IPS-18a (cell line): ENCODE results near the gene MIS12.

Experiments
- H3K27ac ChIP-seq: one replicate; pipeline ENCODE4 v1.5.1; 2013; ENCODE audit warnings: low read length
- H3K27me3 ChIP-seq: one replicate; pipeline ENCODE4 v1.6.1; 2013; ENCODE audit warnings: mild to moderate bottlenecking, low read length; ENCODE audit not compliant: control insufficient read depth, insufficient read depth
- H3K36me3 ChIP-seq: one replicate; pipeline ENCODE4 v1.6.1; 2013; ENCODE audit warnings: low read depth, low read length; ENCODE audit not compliant: control insufficient read depth
- H3K4me1 ChIP-seq: one replicate; pipeline ENCODE4 v1.6.1; 2013; ENCODE audit warnings: low read depth, low read length; ENCODE audit not compliant: control insufficient read depth
- H3K4me3 ChIP-seq: one replicate; pipeline ENCODE4 v1.5.1; 2013; ENCODE audit warnings: low read length
- H3K9ac ChIP-seq: one replicate; pipeline ENCODE4 v1.6.1; 2013; ENCODE audit warnings: mild to moderate bottlenecking, low read length, moderate library complexity
- H3K9me3 ChIP-seq: one replicate; pipeline ENCODE4 v1.6.1; 2013; ENCODE audit warnings: low read depth, low read length; ENCODE audit not compliant: control insufficient read depth

MIS12 gene

DNA sequence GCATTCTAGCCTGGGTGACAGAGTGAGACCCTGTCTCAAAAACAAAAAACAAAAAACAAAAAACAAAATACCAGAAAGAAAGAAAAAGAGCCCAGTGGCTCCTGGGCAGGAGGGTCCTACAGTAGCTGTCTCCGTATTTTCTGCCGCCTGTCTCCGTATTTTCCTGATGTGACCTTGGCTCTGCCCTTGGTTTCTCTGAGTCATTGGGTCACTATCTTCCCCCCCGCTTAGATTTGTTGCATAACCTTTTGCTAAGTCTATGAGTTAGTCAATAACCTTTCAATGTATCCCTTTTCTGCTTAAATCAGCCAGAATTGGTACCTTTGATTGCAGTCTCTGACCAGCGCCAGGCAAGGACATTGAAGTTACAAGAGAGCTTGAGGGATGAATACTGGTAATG is 36.9 kb downstream of the MIS12 start:
- no peak overlapping the region for H3K27ac ChIP-seq
- no peaks in the 10 kb centered on the region for H3K36me3 ChIP-seq
- H3K27me3 ChIP-seq, result no peaks in the 10 kb centered on the region
- no peak overlapping the region for H3K4me3 ChIP-seq
- H3K9me3 ChIP-seq, result no peaks in the 10 kb centered on the region
- no peaks in the 10 kb centered on the region for H3K4me1 ChIP-seq
- H3K9ac ChIP-seq, result no peak overlapping the region

DNA sequence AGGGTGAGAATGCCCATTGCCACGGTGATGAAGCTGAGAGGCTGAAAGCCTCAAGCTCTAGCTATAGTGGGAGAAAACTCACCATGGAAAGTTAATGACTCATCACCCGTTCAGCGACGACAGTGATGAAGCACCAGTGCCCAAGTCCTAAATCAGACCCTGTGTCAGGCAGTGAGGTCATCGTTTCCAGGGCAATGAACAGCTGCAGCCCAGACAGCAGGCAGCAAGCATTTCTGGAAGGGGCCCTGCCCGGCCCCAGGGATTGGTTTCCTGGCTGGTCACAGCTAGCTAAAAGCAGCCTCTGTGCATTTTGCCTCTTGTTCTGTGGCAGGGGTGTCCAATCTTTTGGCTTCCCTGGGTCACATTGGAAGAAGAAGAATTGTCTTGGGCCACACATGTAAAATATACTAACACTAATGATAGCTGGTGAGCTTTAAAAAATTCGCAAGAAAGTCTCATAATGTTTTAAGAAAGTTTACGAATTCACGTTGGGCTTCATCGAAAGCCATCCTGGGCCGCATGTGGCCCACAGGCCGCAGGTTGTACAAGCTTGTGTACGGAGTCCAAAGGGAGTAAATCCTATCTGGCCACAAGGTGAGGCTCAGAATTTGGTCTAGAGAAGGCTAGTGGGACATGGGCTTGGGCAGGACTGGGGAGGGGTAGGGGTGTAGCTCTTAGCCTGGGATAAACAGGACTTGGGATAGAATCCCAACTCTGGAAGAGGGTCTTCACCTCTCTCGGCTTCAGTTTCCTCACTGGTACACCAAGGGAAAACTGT is 40.6 kb downstream of the MIS12 start:
- H3K36me3 ChIP-seq, result no peaks in the 10 kb centered on the region
- no peak overlapping the region for H3K27ac ChIP-seq
- H3K4me3 ChIP-seq, result no peak overlapping the region
- no peaks in the 10 kb centered on the region for H3K9me3 ChIP-seq
- H3K9ac ChIP-seq, result no peak overlapping the region
- no peaks in the 10 kb centered on the region for H3K4me1 ChIP-seq
- H3K27me3 ChIP-seq, result no peaks in the 10 kb centered on the region

DNA sequence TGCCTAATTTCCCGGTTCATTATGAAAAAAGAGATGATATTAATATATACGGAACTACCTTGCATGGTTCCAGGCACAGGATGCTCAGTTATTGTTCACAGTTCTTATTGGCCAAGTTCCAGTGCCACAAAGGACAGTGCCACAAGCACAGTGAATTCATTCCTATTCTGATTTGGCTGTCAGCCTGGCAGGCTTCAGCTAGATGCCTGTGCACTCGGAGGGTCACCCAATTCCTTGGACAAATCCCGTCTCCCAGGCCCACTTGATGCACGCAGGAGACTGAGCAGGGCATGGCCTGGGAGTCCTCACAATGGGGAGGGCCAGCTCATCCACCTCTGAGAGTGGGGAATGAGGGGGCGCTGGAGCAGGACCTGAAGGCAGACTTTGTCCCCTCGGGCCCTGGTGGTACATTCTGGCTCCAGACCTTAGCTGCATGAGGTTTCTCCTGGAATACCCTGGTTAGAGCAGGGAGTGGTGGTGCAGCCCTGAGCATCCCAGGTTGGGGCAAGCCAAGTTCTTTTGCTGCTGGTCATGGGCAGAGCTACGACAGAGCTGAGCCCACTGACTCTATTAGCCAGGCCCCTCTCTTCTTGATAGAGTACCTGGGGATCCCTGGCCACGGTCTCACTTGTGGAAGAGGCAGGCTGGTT is 41.4 kb downstream of the MIS12 start:
- Histone ChIP-seq H3K27ac (no peak overlapping the region), H3K4me1 (no peaks in the 10 kb centered on the region), H3K9me3 (no peaks in the 10 kb centered on the region), H3K36me3 (no peaks in the 10 kb centered on the region), H3K27me3 (no peaks in the 10 kb centered on the region), H3K9ac (no peak overlapping the region), H3K4me3 (no peak overlapping the region)

DNA sequence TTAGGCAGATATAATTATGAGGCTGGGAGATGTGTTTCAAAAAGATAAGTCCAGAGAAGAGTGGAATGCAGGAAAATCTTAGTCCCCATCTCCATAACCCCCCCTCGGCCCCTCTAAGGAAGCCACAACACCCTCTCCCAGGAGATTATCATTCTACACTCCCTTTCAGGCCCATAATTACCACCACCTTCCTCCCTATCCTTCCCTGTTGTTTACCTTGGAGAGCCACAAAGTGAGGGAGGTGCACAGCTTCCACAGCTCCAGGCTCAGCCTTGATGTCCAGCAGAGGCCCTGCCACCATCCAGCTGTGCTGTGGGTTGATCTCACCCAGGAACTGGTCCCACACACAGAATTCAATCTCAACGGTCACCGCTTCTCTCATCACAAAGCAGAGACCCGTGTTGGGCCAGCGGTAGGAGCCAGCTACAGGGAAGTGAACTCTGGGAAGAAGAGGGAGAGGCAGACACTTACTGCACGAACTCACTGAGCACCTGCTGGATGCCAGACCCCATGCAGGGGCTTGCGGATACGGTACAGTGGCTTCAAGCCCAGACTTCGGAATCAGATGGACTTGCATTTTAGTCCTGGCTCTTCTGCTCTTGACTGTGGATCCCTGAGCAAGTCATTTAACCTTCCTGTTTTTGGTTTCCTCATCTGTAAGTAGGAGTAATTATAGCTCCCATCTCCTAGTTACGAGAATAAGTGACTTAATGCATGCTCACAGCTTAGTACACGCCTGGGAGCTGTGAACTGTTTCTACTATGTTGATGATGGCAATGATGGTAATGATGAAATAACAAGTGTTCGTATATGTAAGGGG is 44.1 kb downstream of the MIS12 start:
- Histone ChIP-seq H3K4me3 (no peak overlapping the region), H3K27me3 (no peaks in the 10 kb centered on the region), H3K36me3 (no peaks in the 10 kb centered on the region), H3K9me3 (no peaks in the 10 kb centered on the region), H3K27ac (no peak overlapping the region), H3K4me1 (no peaks in the 10 kb centered on the region), H3K9ac (no peak overlapping the region)

DNA sequence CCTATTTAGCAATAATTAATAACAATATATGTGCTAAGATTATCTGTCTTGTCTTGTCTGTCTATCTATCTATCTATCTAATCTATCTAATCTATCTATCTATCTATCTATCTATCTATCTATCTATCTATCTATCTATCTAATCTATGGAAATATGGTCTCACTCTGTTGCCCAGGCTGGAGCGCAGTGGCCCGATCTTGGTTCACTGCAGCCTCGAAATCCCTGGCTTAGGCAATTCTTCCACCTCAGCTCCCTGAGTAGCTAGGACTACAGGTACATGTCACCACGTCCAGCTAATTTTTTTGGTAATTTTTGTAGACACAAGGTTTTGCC is 44.7 kb downstream of the MIS12 start:
- Histone ChIP-seq H3K4me1 (no peaks in the 10 kb centered on the region), H3K9ac (no peak overlapping the region), H3K36me3 (no peaks in the 10 kb centered on the region), H3K4me3 (no peak overlapping the region), H3K9me3 (no peaks in the 10 kb centered on the region), H3K27me3 (no peaks in the 10 kb centered on the region), H3K27ac (no peak overlapping the region)

DNA sequence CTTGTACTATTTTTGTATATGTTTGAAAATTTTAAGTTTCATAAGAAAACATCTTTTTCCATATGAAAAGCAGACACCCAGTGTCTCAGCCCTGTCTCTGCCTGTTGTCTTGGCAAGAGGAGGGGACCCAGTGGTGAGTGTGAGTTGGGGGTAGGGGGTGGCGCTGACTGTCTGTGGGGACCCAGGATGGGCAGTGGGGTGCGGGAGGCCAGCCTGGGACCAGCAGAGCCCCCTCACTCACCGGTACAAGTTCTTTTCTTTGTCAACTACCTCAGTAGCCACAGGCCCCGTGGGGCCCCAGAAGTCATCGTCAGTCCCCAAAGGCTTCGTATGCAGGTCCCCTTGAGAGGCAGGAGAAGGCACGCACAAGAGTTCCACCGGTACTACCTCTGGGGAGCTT is 46.2 kb downstream of the MIS12 start:
- no peak overlapping the region for H3K9ac ChIP-seq
- H3K27ac ChIP-seq, result no peak overlapping the region
- no peaks in the 10 kb centered on the region for H3K36me3 ChIP-seq
- H3K27me3 ChIP-seq, result no peaks in the 10 kb centered on the region
- no peak overlapping the region for H3K4me3 ChIP-seq
- no peaks in the 10 kb centered on the region for H3K9me3 ChIP-seq
- no peaks in the 10 kb centered on the region for H3K4me1 ChIP-seq

DNA sequence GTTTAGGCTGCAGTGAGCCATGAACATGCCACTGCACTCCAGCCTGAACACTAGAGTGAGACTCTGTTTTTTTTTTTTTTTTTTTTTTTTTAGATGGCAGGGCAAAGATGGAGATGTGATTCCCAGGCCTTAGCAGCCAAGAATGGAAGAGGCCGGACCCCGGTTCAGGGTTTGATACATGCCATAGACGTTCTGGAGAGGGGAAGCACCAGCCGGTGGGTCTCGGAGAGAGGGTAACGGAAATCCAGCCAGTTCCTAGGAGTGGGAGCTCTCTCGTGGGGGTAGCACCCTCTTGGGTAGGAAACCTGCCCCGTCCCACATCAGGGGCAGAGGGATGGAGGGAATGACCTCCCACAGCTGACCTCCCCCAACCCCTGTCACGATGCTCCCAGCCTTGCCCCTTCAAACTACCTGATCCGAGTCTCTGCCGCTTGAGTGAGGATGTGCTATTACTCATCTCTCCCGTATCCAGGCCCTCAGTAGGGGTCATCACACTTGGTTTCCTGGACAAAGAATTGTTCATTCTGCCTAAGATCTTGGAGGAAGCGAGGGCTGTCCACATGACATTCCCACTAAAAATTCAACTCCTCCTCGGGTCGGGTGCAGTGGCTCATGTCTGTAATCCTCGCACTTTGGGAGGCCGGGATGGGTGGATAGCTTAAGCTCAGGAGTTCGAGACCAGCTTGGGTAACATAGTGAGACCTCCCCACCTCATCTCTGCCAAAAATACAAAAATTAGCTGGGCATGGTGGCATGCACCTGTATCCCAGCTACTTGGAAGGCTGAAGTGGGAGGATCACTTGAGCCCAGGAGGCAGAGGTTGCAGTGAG is 47.3 kb downstream of the MIS12 start:
- no peaks in the 10 kb centered on the region for H3K4me1 ChIP-seq
- no peaks in the 10 kb centered on the region for H3K36me3 ChIP-seq
- H3K4me3 ChIP-seq, result no peak overlapping the region
- H3K9me3 ChIP-seq, result no peaks in the 10 kb centered on the region
- H3K27ac ChIP-seq, result no peak overlapping the region
- H3K9ac ChIP-seq, result no peak overlapping the region
- no peaks in the 10 kb centered on the region for H3K27me3 ChIP-seq

DNA sequence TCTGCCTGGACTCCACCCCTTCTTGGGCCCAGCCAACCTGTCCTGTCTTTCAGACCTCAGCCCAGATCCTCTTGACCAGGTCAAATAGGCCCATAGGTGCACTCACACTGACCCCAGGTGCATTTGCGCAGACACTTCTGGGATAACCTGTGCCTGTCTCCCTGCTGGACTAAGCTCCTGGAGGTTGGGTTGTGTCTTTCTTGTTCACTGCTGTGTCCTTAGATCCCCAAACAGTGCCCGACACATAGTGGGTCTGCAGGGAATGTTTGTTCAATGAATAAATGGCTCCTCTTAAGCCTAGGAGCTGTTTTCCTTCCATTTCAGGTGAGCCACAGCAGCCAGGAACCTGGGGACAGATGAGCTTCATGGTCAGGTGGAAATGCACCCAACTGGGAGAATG is 49.1 kb downstream of the MIS12 start:
- no peaks in the 10 kb centered on the region for H3K4me1 ChIP-seq
- H3K4me3 ChIP-seq, result no peak overlapping the region
- no peaks in the 10 kb centered on the region for H3K9me3 ChIP-seq
- H3K9ac ChIP-seq, result no peak overlapping the region
- H3K27me3 ChIP-seq, result no peaks in the 10 kb centered on the region
- no peak overlapping the region for H3K27ac ChIP-seq
- H3K36me3 ChIP-seq, result no peaks in the 10 kb centered on the region

DNA sequence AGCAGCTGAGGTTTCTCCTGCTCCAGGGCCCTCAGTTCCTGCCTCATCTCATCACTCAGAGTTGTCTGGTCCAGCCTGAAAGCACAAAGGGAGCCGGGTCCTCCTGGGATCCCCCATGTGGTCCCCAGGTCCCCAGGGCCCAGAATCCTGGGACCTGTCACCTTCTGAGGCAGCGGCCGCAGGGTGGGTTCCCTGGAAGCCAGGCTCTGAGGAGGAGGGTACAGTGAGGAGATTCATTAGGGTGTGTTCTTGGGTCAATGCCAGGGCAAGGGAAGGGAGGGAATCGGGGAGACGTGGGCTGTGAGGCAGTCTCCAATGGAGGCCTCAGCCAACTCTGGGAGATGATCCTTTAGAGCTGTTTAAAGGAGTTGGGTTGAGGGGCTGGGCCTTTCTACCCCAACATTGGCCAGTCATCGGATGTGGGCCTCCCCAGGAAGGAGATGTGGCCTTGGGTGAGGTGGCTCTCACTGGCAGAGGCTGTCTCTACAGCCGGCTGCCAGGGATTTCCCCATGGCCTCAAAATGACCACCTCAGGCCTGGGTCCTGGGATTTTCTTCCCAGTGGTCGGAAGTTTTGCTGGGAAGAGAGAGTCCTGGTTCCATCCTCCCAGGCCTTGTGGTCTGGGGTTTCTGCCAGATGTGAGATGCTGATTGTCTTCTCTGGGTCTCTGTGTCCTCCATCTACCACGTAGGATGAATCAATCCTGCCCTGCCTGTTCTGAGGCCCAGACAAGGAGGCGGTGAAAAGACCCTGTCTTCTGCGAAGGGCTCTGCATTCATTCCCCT is 50.7 kb downstream of the MIS12 start:
- H3K36me3 ChIP-seq, result no peaks in the 10 kb centered on the region
- no peaks in the 10 kb centered on the region for H3K9me3 ChIP-seq
- H3K27me3 ChIP-seq, result no peaks in the 10 kb centered on the region
- no peak overlapping the region for H3K9ac ChIP-seq
- peaks cover 8% of the 10 kb centered on the region for H3K4me1 ChIP-seq
- H3K27ac ChIP-seq, result no peak overlapping the region
- H3K4me3 ChIP-seq, result no peak overlapping the region

DNA sequence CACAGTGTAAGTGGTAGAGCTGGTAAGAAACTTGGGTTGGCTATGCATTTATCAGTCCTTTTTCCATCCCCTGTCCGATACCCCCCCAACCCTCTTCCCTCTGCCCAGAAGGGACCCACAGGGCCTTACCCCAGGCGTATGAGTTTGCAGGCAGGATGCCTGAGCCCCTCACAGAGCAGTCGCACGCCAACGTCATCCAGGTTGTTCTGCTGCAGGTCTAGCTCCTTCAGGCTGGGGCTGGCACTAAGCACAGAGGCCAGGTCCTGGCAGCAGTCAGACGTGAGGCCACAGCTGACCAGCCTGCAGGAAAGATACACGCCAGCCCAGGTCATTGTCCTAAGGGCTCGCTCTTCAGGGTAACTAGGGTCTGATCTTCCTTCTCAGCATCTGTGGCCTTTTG is 52.9 kb downstream of the MIS12 start:
- Histone ChIP-seq H3K9me3 (no peaks in the 10 kb centered on the region), H3K36me3 (no peaks in the 10 kb centered on the region), H3K4me3 (no peak overlapping the region)

More for the DNA sequence above, 52.9 kb downstream of the MIS12 start:
- Histone ChIP-seq H3K4me1 (peaks cover 8% of the 10 kb centered on the region), H3K27ac (no peak overlapping the region), H3K27me3 (no peaks in the 10 kb centered on the region), H3K9ac (no peak overlapping the region)
